GM18868 (cell line): ENCODE results near the gene ATP9B.
A peak's percentile ranks its signal among the peaks of the same experiment; 100 is the strongest.
"Not testable (repeated sequence)": the region's sequence is repeated elsewhere in the genome, so short reads cannot be mapped to it uniquely, and the experiment has no call there.

ENCODE experiments used
- ATAC-seq: cut with Tn5 transposase; IDR thresholded peaks from one replicate; pipeline ENCODE4 v1.9.1; 2021; ENCODE audit warnings: mild to moderate bottlenecking, moderate library complexity; ENCODE audit not compliant: unreplicated experiment

ATP9B gene

GRCh38 chr18:79135924-79136323 lies 66.7 kb downstream of the ATP9B start:
- ATAC-seq: no peak

DNA sequence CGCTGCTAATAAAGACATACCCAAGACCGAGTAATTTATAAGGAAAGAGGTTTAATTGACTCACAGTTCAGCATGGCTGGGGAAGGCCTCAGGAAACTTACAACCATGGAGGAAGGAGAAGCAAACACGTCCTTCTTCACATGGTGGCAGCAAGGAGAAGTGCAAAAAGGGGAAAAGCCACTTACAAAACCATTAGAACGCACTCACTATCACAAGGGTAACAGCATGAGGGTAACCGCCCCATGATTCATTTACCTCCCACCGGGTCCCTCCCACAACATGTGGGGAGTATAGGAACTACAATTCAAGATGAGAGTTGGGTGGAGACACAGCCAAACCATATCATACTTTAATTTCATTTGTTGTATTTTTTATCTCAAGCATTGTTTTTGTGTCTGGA lies 67.5 kb downstream of the ATP9B start:
- ATAC-seq: no peak

- no peak for ATAC-seq
Observed at GRCh38 chr18:79139206-79139605, 70.0 kb downstream of the ATP9B start.

DNA sequence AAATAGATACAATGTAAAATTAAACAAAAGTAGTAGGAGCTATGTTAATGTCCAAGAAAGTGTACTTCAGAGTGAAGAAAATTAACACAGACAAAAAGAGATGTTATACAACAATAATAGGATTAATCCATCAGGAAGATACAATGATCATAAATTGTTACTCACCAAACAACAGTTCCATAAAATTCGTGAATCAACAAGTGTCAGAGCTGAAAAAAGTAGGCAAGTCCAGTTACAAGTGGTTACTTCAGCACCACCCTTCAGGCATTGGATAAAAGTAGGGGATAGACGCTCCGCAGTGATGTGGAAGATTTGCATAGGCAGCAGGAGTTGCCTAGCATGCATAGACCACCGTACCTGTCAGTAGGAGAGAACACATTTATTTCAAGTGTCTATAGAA lies 77.8 kb downstream of the ATP9B start:
- no peak for ATAC-seq

DNA sequence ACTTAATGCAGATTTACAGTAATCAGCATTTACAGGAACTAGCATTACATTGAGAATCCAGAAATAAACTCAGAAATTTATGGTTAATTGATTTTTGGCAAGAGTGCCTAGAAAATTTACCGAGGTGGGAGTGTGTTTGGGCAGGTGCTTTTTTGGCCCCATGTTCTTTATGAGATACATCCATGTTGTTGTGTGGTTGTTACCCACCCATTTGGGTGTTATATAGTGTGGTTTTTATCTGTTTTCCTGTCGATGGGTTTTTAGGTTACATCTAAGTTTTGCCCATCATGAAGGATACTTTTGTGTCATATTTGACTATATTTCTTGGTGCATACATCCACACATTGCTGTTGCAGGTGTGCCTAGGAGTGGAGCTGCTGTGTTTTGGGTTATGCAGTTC lies 82.0 kb downstream of the ATP9B start:
- ATAC-seq: no peak

DNA sequence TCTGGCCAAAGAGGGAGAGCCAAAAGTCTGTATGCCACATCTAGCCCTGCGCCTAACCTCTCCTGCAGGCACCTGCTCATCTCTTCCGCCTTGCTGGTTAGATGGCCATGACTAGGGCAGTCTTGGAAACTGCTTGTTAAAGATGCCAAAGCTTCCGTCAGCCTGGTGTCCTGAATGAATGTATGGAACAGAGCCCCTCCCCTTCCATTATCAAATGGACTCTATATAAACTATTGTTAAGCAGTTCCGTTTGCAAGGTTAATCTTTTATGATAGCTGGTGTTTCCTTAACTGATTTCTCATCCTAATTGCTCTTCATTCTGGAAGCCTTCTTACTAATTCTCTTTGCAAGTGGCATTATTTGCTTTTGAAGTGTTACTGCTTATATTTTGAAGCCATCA lies 87.1 kb downstream of the ATP9B start:
- no peak for ATAC-seq

- ATAC-seq: no peak
Observed at GRCh38 chr18:79164706-79165105, 95.5 kb downstream of the ATP9B start.

- ATAC-seq: no peak
Observed at GRCh38 chr18:79166702-79167101, 97.5 kb downstream of the ATP9B start.

DNA sequence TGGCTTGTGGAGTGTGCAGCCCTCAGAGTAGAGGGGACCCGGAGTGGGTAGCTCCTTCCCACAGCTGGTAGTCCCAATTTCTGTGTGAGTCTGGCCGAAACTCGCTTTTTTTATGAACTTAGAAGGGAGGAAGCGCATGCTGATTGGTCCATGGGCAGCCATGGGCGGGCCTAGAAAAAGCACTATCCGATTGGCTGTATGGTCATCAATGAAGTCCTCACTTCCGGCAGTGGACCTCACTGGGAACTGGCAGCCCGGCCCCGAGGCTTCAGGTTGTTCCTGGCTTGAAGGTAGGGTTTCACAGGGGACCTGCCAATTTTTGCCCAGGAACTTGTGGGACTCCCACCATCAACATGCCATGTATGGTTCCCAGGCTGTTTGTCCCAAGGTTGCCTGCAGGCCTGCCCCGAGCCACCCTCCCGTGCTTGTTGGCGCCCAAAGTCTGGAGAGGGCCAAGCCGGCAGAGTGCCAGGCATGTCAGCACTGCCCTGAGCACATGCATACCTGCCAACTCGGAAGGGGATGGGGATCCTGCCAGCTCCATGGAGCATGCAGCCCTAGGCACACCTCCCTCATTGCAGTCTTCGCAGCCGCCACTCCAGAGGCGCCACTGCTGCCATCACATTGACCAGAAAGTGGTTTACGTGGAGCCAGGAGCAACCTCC lies 98.5 kb downstream of the ATP9B start:
- ATAC-seq: no peak

- ATAC-seq: no peak
Observed at GRCh38 chr18:79169958-79170555, 100.9 kb downstream of the ATP9B start.

GRCh38 chr18:79172331-79172730 lies 103.1 kb downstream of the ATP9B start:
- not testable (repeated sequence) for ATAC-seq

GRCh38 chr18:79173742-79174141 lies 104.5 kb downstream of the ATP9B start:
- no peak for ATAC-seq

- ATAC-seq: no peak
Observed at GRCh38 chr18:79178113-79178531, 108.9 kb downstream of the ATP9B start.

DNA sequence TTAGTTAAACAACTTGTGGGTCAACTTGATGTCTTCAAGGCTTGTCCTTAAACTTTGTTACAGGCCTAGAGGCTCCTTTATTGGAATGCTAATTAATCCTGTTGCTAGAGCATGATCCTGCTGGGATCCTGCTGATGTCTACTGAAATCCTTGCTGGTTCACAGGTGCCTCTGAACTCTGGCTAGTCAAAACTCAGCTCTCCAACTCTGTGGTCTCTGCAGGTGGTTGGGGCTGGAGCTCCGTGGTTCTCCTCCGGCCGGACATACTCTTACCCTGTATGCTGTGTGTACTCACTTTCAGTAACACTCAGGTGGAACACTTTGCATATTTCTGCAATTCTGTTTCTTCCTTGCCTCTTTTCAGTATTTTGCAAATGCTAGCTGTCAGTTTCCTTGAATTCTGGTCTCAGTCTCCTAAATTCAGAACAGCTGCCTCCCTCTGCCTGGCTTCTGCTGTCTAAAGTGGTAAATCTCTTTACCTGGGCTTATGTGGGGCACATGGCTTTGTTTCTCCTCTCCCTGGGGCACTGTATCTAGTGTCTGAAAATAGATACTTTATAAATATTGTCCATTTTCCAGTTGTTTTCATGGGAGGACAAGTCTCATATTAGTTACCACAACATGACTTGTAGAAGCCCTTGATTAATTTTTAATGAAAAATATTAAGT lies 113.0 kb downstream of the ATP9B start:
- peak; percentile 60 for ATAC-seq

GRCh38 chr18:79185648-79186047 lies 116.5 kb downstream of the ATP9B start:
- ATAC-seq: no peak

DNA sequence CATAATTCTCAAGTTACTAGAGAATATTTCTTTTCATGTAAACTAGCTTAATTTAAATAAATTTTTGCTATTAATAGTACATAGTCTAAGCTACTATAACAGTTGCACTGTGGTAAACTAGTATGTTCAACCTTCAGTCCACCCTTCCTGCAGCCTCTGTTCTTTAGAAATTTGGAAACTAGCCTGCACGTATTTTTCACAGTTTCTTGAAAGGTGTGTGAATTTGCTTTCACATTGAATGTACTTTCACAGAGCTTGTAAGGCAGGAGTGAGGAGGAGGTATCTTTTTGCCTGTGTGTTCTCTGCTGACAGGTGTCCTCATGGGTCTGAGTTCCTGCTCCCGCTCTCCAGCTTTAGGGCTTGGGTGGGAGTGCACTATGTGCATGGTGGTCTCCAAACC lies 117.5 kb downstream of the ATP9B start:
- ATAC-seq: peak; percentile 65

DNA sequence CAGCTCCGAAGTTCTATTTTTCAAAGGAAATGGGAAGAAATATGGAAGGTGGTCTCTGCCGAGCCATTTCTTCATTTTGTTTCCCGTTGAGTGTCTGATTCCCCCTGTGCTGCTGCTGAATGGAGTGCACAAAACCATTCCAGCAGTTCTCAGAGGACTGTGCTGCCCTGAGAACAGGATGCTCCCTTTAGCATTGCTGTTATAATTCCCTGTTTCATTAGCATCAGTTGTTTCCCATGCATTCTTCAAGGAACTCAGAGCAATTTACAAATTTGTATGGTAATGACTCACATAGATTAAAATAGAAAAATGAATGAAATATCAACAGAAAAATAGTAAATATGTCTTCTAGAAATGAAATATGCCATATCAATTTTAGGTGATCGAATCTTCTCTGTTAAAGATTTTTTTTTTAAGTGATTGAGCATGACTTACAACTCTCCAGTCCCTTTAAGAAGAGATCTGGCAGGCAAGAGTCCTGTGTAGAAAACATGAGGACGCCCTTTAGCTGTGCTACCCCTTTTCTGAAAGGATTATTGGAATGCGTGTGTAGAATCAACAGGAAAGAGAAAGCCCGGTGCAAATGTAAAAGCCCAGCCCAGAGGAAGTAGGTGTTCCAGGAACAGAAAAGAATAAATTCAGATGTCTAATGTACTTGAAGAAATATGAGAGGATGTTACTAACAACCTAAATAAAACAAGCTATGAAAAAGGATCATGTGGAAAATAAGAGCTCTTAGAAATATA lies 118.5 kb downstream of the ATP9B start:
- no peak for ATAC-seq

- ATAC-seq: no peak
Observed at GRCh38 chr18:79191418-79191817, 122.2 kb downstream of the ATP9B start.

GRCh38 chr18:79191956-79192355 lies 122.8 kb downstream of the ATP9B start:
- no peak for ATAC-seq

DNA sequence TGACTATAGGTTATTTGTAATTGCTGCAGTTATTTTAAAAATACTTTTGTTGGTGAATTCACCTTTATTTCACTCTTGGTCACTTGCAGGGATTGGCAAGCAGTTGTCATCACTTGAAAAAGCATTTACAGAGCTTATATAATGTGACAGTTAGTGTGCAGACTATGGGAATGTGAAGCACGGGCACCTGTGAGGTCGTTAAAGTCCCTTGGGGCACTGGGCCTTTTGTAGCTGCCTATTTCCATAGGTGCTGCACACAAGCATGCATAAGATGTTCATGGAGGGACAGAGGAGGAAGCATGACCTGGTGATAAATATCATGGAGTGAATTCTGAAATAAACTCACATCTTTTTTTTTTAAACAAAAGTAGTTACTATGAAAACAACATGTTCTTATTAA lies 124.6 kb downstream of the ATP9B start:
- ATAC-seq: no peak
